Measurements from ENCODE around the gene VEPH1. TPM values are rescaled to one million over a fixed set of nuclear protein-coding genes. Genes with fewer than 3 reads are reported as not detected.
"Not testable (repeated sequence)": the region's sequence is repeated elsewhere in the genome, so short reads cannot be mapped to it uniquely, and the experiment has no call there.

Gene VEPH1
- total RNA-seq, 1 donor from 2014 or later = 2.7 TPM

DNA sequence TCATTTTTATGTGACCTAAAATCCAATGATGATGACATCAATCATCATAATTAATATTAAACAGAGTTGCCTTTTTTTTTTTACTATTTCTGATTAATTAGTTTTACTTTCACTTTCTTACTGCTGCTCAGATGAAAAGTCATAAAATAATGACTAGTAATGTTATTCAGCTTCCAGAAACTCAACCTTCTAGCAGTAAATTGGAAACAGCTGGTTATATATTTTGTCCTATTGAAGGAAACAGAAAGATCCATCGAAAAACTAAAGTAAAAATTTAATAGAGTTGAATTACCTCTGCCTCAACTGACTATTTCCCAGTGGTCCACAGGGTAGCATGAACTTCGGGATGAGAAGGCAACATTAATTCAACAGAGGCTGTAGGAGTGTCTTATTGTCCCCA, 173.7 kb downstream of the VEPH1 start:
- intact Hi-C loops (cut with DNase I) = no loop called here
- Histone ChIP-seq H3K4me1 (no peaks in the 10 kb centered on the region), H3K36me3 (no peaks in the 10 kb centered on the region), H3K27me3 (no peaks in the 10 kb centered on the region), H3K4me3 (no peak overlapping the region), H3K9me3 (no peaks in the 10 kb centered on the region), H3K27ac (no peak overlapping the region)
- TF ChIP-seq, protein P1, sequence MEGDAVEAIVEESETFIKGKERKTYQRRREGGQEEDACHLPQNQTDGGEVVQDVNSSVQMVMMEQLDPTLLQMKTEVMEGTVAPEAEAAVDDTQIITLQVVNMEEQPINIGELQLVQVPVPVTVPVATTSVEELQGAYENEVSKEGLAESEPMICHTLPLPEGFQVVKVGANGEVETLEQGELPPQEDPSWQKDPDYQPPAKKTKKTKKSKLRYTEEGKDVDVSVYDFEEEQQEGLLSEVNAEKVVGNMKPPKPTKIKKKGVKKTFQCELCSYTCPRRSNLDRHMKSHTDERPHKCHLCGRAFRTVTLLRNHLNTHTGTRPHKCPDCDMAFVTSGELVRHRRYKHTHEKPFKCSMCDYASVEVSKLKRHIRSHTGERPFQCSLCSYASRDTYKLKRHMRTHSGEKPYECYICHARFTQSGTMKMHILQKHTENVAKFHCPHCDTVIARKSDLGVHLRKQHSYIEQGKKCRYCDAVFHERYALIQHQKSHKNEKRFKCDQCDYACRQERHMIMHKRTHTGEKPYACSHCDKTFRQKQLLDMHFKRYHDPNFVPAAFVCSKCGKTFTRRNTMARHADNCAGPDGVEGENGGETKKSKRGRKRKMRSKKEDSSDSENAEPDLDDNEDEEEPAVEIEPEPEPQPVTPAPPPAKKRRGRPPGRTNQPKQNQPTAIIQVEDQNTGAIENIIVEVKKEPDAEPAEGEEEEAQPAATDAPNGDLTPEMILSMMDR (IDR thresholded peaks at IDR 0.05) = no peak
- TF ChIP-seq POLR2AphosphoS5 (IDR thresholded peaks at IDR 0.05; ENCODE audit: insufficient read depth in 1 of 2, low read depth in 1 of 2) (no peak), POLR2A (IDR thresholded peaks at IDR 0.05) (no peak)
- no peak for DNase-seq (ENCODE audit: extremely low spot score in 2 of 2)

DNA sequence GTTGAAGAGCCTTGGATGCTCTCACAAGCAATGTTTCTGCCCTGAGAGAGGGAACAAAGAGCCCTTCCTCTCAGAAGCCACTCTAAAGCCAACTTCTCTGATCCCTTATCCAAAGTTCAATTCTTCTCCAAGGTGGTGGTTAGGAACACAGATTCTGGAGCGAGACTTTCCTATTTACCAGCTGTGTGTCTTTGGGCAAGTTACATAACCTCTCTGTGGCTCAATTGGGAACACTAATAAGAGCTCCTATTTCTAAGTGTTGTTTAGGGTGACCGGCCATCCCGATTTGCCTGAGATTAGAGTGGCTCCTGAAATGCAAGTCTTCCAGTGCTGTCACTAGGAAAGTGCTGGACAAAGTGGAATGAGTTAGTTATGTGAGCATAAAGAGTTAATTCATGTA, 175.4 kb downstream of the VEPH1 start:
- Histone ChIP-seq H3K27me3 (no peaks in the 10 kb centered on the region), H3K36me3 (no peaks in the 10 kb centered on the region), H3K9me3 (no peaks in the 10 kb centered on the region), H3K4me1 (no peaks in the 10 kb centered on the region), H3K4me3 (no peak overlapping the region), H3K27ac (no peak overlapping the region)
- DNase-seq (ENCODE audit: extremely low spot score in 2 of 2) = no peak
- intact Hi-C loops (cut with DNase I) = no loop called here
- no peak for TF ChIP-seq POLR2AphosphoS5 (IDR thresholded peaks at IDR 0.05; ENCODE audit: insufficient read depth in 1 of 2, low read depth in 1 of 2)
- TF ChIP-seq, protein P1 (IDR thresholded peaks at IDR 0.05) = no peak
- TF ChIP-seq POLR2A (IDR thresholded peaks at IDR 0.05) = no peak

DNA sequence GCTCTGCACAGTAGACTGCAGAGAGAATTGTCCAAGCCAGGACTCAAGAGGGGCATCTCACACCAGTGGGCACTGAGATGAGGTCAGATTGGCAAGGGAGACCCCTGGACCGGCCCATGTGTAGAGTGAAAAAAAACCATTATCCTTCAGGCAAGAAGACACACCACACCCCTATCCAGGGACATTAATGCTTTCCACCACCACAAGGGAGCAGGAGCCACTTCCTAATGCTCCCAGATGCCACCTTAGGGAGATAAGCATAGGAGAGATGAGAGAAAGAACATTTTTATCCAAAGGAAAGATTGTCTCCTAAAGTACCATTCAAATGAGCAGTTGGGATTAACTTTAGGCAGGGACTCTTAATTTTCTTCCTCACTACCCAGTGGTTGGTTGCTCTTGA, 176.2 kb downstream of the VEPH1 start:
- H3K9me3 ChIP-seq = no peaks in the 10 kb centered on the region
- DNase-seq (ENCODE audit: extremely low spot score in 2 of 2) = no peak
- TF ChIP-seq POLR2A (IDR thresholded peaks at IDR 0.05) = no peak
- TF ChIP-seq, protein P1 (IDR thresholded peaks at IDR 0.05) = no peak
- TF ChIP-seq POLR2AphosphoS5 (IDR thresholded peaks at IDR 0.05; ENCODE audit: insufficient read depth in 1 of 2, low read depth in 1 of 2) = no peak
- no peaks in the 10 kb centered on the region for H3K36me3 ChIP-seq
- no peak overlapping the region for H3K27ac ChIP-seq
- no peaks in the 10 kb centered on the region for H3K27me3 ChIP-seq
- intact Hi-C loops (cut with DNase I) = no loop called here
- H3K4me3 ChIP-seq = no peak overlapping the region
- H3K4me1 ChIP-seq = no peaks in the 10 kb centered on the region

DNA sequence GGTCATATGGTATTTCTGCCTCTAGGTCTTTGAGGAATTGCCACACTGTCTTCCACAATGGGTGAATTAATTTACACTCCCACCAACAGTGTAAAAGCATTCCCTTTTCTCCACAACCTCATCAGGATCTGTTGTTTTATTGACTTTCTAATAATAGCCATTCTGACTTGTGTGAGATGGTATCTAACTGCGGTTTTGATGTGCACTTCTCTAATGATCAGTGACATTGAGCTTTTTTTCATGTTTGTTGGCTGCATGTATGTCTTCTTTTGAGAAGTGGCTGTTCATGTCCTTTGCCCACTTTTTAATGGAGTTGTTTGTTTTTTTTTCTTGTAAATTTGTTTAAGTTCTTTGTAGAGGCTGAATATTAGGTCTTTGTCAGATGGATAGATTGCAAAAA, 178.3 kb downstream of the VEPH1 start:
- H3K27ac ChIP-seq; DNase-seq (ENCODE audit: extremely low spot score in 2 of 2); H3K4me1 ChIP-seq; H3K9me3 ChIP-seq; H3K27me3 ChIP-seq; intact Hi-C loops (cut with DNase I); H3K36me3 ChIP-seq; H3K4me3 ChIP-seq: not testable (repeated sequence)

DNA sequence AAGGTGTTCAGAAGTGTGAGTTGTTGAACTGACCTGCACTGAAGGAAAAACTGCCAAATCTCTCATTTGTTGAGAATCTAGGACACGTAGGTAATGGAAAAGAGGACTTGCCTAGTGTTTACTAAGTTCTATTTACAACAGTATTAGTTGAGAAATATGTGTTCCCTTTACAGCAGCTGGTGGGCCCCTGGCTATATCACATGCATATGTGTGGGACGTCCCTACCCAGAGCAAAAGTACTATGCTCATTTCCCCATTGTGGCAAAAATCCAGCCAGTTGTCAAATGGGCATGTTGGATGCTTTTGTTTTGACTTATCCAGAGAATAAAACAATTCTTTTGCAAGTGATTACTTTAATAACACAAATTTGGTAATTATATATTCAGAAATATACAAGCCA, 179.9 kb downstream of the VEPH1 start:
- Histone ChIP-seq H3K27me3 (no peaks in the 10 kb centered on the region), H3K4me3 (no peak overlapping the region), H3K4me1 (no peaks in the 10 kb centered on the region), H3K27ac (no peak overlapping the region), H3K36me3 (no peaks in the 10 kb centered on the region), H3K9me3 (no peaks in the 10 kb centered on the region)
- TF ChIP-seq, protein P1 (IDR thresholded peaks at IDR 0.05) = no peak
- no peak for TF ChIP-seq POLR2AphosphoS5 (IDR thresholded peaks at IDR 0.05; ENCODE audit: insufficient read depth in 1 of 2, low read depth in 1 of 2)
- TF ChIP-seq POLR2A (IDR thresholded peaks at IDR 0.05) = no peak
- intact Hi-C loops (cut with DNase I) = no loop called here
- DNase-seq (ENCODE audit: extremely low spot score in 2 of 2) = no peak

DNA sequence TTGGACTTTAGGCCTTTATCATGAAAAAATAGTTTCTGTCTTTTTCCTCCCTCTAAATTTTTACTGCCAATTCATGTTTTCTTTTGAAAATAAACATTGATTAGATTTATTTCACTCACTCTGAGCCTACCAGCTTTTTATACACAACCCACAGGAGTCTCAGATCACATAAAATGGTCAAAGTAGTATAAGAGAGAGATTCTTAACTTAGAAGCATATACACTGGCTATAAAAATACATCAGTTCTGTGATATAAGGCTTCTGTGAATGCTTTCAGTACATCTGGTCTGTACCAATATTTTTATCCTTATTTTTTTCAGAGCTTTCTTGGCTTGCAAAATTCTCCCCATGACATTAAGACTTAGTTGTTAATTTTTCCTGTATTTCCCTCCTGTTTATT, 183.5 kb downstream of the VEPH1 start:
- Histone ChIP-seq H3K4me1 (no peaks in the 10 kb centered on the region), H3K9me3 (no peaks in the 10 kb centered on the region), H3K36me3 (no peaks in the 10 kb centered on the region), H3K27me3 (no peaks in the 10 kb centered on the region), H3K27ac (no peak overlapping the region), H3K4me3 (no peak overlapping the region)
- intact Hi-C loops (cut with DNase I) = no loop called here
- TF ChIP-seq, protein P1 (IDR thresholded peaks at IDR 0.05) = no peak
- TF ChIP-seq POLR2A (IDR thresholded peaks at IDR 0.05) (no peak), POLR2AphosphoS5 (IDR thresholded peaks at IDR 0.05; ENCODE audit: insufficient read depth in 1 of 2, low read depth in 1 of 2) (no peak)
- no peak for DNase-seq (ENCODE audit: extremely low spot score in 2 of 2)
